Loucy (cell line): ENCODE measurements around the gene C19orf67.

Experiments
- H2AFZ ChIP-seq: fragments of 200-600 bp; sonication (generic); 2 replicates; pipeline ENCODE4 v1.6.0; 2016; ENCODE audit warnings: antibody characterized with exemption, mild to moderate bottlenecking, low read length, moderate library complexity
- H3F3A ChIP-seq: fragments of 200-600 bp; 2 replicates; pipeline ENCODE4 v1.6.0; 2016; ENCODE audit warnings: antibody characterized with exemption, low read depth, mild to moderate bottlenecking
- H3K27me3 ChIP-seq: fragments of 200-600 bp; sonication (generic); 2 replicates; pipeline ENCODE4 v1.6.1; 2014; ENCODE audit warnings: low read length, mild to moderate bottlenecking; ENCODE audit not compliant: insufficient read depth, poor library complexity, severe bottlenecking
- H3K36me3 ChIP-seq: fragments of 200-600 bp; sonication (generic); 2 replicates; pipeline ENCODE4 v1.6.1; 2016; ENCODE audit warnings: low read length; ENCODE audit not compliant: insufficient read depth
- H3K4me1 ChIP-seq: fragments of 200-600 bp; sonication (generic); 2 replicates; pipeline ENCODE4 v1.5.1; 2014; ENCODE audit warnings: low read length, mild to moderate bottlenecking; ENCODE audit not compliant: insufficient read depth, poor library complexity, severe bottlenecking
- H3K4me2 ChIP-seq: fragments of 200-600 bp; sonication (generic); 2 replicates; pipeline ENCODE4 v1.6.0; 2014; ENCODE audit warnings: antibody characterized with exemption, low read length, low read depth, mild to moderate bottlenecking; ENCODE audit not compliant: poor library complexity, severe bottlenecking
- H3K4me3 ChIP-seq: fragments of 200-600 bp; sonication (generic); 2 replicates; pipeline ENCODE4 v1.5.1; 2014; ENCODE audit warnings: low read length, mild to moderate bottlenecking, mixed read lengths; ENCODE audit not compliant: poor library complexity, severe bottlenecking
- H3K79me2 ChIP-seq: fragments of 200-600 bp; sonication (generic); 2 replicates; pipeline ENCODE4 v1.6.1; 2014; ENCODE audit warnings: low read length; ENCODE audit not compliant: insufficient read depth
- H3K9ac ChIP-seq: fragments of 200-600 bp; sonication (generic); 2 replicates; pipeline ENCODE4 v1.6.0; 2014; ENCODE audit warnings: mild to moderate bottlenecking, low read depth, low read length, moderate library complexity; ENCODE audit not compliant: poor library complexity, severe bottlenecking
- H3K9me2 ChIP-seq: fragments of 200-600 bp; sonication (generic); replicated peaks from 2 replicates; pipeline ENCODE4 v1.6.1; 2016; ENCODE audit warnings: low read depth, low read length, mixed read lengths
- H3K9me3 ChIP-seq: fragments of 200-600 bp; sonication (generic); 2 replicates; pipeline ENCODE4 v1.6.1; 2014; ENCODE audit warnings: mild to moderate bottlenecking, antibody characterized with exemption, low read length, low read depth; ENCODE audit not compliant: insufficient read depth
- H4K20me1 ChIP-seq: fragments of 200-600 bp; sonication (generic); 2 replicates; pipeline ENCODE4 v1.6.0; 2014; ENCODE audit warnings: antibody characterized with exemption, low read length, mild to moderate bottlenecking; ENCODE audit not compliant: insufficient read depth, poor library complexity, severe bottlenecking
- EZH2phosphoT487 ChIP-seq: fragments of 200-600 bp; IDR thresholded peaks from 2 replicates; pipeline ENCODE4 v1.6.1; 2018; ENCODE audit warnings: antibody characterized with exemption, mild to moderate bottlenecking, moderate library complexity, borderline replicate concordance
- TF ChIP-seq, protein P1 (sequence below): fragments of 200-600 bp; sonication (generic); conservative IDR thresholded peaks from 2 replicates; pipeline ENCODE4 v1.5.1; 2014; ENCODE audit warnings: mild to moderate bottlenecking, antibody characterized with exemption, low read length

The C19orf67 gene

DNA sequence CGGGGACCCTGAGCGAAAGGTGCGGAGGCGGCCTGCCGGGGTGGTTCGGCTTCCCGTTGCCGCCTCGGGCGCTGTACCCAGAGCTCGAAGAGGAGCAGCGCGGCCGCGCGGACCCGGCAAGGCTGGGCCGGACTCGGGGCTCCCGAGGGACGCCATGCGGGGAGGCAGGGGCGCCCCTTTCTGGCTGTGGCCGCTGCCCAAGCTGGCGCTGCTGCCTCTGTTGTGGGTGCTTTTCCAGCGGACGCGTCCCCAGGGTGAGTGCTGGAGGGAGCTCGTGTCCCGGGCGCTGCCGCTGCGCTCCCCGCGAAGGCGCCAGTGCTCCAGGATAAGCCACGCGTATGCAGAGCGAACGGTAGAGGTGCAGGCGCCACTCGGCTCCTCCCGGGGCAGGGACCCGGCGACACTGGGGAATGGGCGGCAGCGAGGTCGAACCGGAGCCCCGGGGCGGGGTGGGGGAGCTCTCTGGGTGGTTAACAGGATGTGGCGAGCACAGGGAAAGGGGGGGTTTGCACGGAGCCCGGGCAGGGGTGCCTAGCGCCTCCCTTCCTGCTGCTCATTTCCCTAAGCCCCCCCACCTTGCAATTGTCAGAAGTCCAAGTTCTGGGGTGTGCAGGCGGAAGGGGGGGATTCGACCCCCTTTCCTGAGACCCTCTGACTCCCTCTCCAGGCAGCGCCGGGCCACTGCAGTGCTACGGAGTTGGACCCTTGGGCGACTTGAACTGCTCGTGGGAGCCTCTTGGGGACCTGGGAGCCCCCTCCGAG, 53.7 kb downstream of the C19orf67 start, which contains the start of gene IL27RA:
TSS of gene IL27RA (plus strand) at position 44 of the 762 bp plus-strand sequence. CDS start at position 155, 111 bp downstream.
- no peaks in the 10 kb centered on the region for H4K20me1 ChIP-seq
- no peaks in the 10 kb centered on the region for H3K9me2 ChIP-seq
- peaks cover 5% of the 10 kb centered on the region for H3K4me1 ChIP-seq
- peak within 1 kb of the TSS; percentile 74 for H3K4me2 ChIP-seq
- H3F3A ChIP-seq, result peaks cover 7% of the 10 kb centered on the region; the same call in 1 of the 2 replicates
- H3K36me3 ChIP-seq, result no peaks in the 10 kb centered on the region
- H3K9me3 ChIP-seq, result no peaks in the 10 kb centered on the region
- peak within 1 kb of the TSS; percentile 76 for H3K4me3 ChIP-seq
- no peak for TF ChIP-seq EZH2phosphoT487
- TF ChIP-seq, protein P1, sequence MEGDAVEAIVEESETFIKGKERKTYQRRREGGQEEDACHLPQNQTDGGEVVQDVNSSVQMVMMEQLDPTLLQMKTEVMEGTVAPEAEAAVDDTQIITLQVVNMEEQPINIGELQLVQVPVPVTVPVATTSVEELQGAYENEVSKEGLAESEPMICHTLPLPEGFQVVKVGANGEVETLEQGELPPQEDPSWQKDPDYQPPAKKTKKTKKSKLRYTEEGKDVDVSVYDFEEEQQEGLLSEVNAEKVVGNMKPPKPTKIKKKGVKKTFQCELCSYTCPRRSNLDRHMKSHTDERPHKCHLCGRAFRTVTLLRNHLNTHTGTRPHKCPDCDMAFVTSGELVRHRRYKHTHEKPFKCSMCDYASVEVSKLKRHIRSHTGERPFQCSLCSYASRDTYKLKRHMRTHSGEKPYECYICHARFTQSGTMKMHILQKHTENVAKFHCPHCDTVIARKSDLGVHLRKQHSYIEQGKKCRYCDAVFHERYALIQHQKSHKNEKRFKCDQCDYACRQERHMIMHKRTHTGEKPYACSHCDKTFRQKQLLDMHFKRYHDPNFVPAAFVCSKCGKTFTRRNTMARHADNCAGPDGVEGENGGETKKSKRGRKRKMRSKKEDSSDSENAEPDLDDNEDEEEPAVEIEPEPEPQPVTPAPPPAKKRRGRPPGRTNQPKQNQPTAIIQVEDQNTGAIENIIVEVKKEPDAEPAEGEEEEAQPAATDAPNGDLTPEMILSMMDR, result peak; percentile 78
- peak within 1 kb of the TSS; percentile 78 for H3K9ac ChIP-seq
- H2AFZ ChIP-seq, result peak within 1 kb of the TSS; percentile 93
- no peaks in the 10 kb centered on the region for H3K27me3 ChIP-seq
- H3K79me2 ChIP-seq, result peaks cover 10% of the 10 kb centered on the region; the same call in 1 of the 2 replicates
